ENCODE results near the gene EED.

The EED gene

GRCh38 chr11:86313793-86314192 is 69.2 kb downstream of the EED start:
- H3K36me3 ChIP-seq (ENCODE audit: insufficient read depth) = no peaks in the 10 kb centered on the region
- no peaks in the 10 kb centered on the region for H3K27me3 ChIP-seq (ENCODE audit: insufficient read depth, low read depth)
- TF ChIP-seq CTCF (conservative IDR thresholded peaks at IDR 0.05; ENCODE audit: low read depth, low read length) = no peak
- H3K4me1 ChIP-seq (ENCODE audit: low read depth, poor library complexity, severe bottlenecking) = no peaks in the 10 kb centered on the region
- H4K20me1 ChIP-seq (ENCODE audit: insufficient read depth) = no peaks in the 10 kb centered on the region
- no peak overlapping the region for H3K9ac ChIP-seq
- H3K4me3 ChIP-seq (IDR thresholded peaks at IDR 0.05; ENCODE audit: insufficient read depth, low read depth, low read length) = no peak overlapping the region
- no peak overlapping the region for H3K4me2 ChIP-seq
- H3K79me2 ChIP-seq (ENCODE audit: insufficient read depth, low read depth) = peaks cover 21% of the 10 kb centered on the region
- no peak overlapping the region for H3K27ac ChIP-seq
- H2AFZ ChIP-seq (ENCODE audit: low read depth) = no peak overlapping the region

- Histone ChIP-seq H3K9ac (no peak overlapping the region), H3K4me1 (ENCODE audit: low read depth, poor library complexity, severe bottlenecking) (no peaks in the 10 kb centered on the region), H3K4me2 (no peak overlapping the region), H2AFZ (ENCODE audit: low read depth) (no peak overlapping the region), H3K4me3 (IDR thresholded peaks at IDR 0.05; ENCODE audit: insufficient read depth, low read depth, low read length) (no peak overlapping the region), H3K36me3 (ENCODE audit: insufficient read depth) (peaks cover 4% of the 10 kb centered on the region; the same call in 1 of the 2 replicates), H3K79me2 (ENCODE audit: insufficient read depth, low read depth) (peaks cover 21% of the 10 kb centered on the region), H4K20me1 (ENCODE audit: insufficient read depth) (no peaks in the 10 kb centered on the region), H3K27me3 (ENCODE audit: insufficient read depth, low read depth) (no peaks in the 10 kb centered on the region), H3K27ac (no peak overlapping the region)
- TF ChIP-seq CTCF (conservative IDR thresholded peaks at IDR 0.05; ENCODE audit: low read depth, low read length) = no peak
Observed at GRCh38 chr11:86314636-86315035, 70.1 kb downstream of the EED start.

Data from KMS-11 (cell line).